Measurements from ENCODE around the gene SYNCRIP.

Gene SYNCRIP

GRCh38 chr6:85580878-85581267, 61.8 kb downstream of the SYNCRIP start:
- TF ChIP-seq CTCF (IDR thresholded peaks at IDR 0.05; ENCODE audit: low read depth, low read length, missing control alignments) = no peak
- no peak overlapping the region for H3K4me3 ChIP-seq (ENCODE audit: low read depth, low read length)
- DNase-seq (ENCODE audit: low read depth) = no peak

GRCh38 chr6:85580118-85580877, 62.4 kb downstream of the SYNCRIP start:
- TF ChIP-seq CTCF (IDR thresholded peaks at IDR 0.05; ENCODE audit: low read depth, low read length, missing control alignments) = no peak
- H3K4me3 ChIP-seq (ENCODE audit: low read depth, low read length) = no peak overlapping the region
- DNase-seq (ENCODE audit: low read depth) = no peak

- TF ChIP-seq CTCF (IDR thresholded peaks at IDR 0.05; ENCODE audit: low read depth, low read length, missing control alignments) = no peak
- DNase-seq (ENCODE audit: low read depth) = no peak
- no peak overlapping the region for H3K4me3 ChIP-seq (ENCODE audit: low read depth, low read length)
Observed at GRCh38 chr6:85579581-85579980, 63.1 kb downstream of the SYNCRIP start.

- H3K4me3 ChIP-seq (ENCODE audit: low read depth, low read length) = no peak overlapping the region
- no peak for TF ChIP-seq CTCF (IDR thresholded peaks at IDR 0.05; ENCODE audit: low read depth, low read length, missing control alignments)
- DNase-seq (ENCODE audit: low read depth) = no peak
Observed at GRCh38 chr6:85576476-85576875, 66.2 kb downstream of the SYNCRIP start.

GRCh38 chr6:85574932-85575598, 67.6 kb downstream of the SYNCRIP start:
- TF ChIP-seq CTCF (IDR thresholded peaks at IDR 0.05; ENCODE audit: low read depth, low read length, missing control alignments) = no peak
- no peak for DNase-seq (ENCODE audit: low read depth)
- H3K4me3 ChIP-seq (ENCODE audit: low read depth, low read length) = no peak overlapping the region

- no peak overlapping the region for H3K4me3 ChIP-seq (ENCODE audit: low read depth, low read length)
- TF ChIP-seq CTCF (IDR thresholded peaks at IDR 0.05; ENCODE audit: low read depth, low read length, missing control alignments) = no peak
- no peak for DNase-seq (ENCODE audit: low read depth)
Observed at GRCh38 chr6:85569323-85569722, 73.4 kb downstream of the SYNCRIP start.
